HG03025 (cell line): ENCODE measurements around the gene OR52N5.

ENCODE experiments used
- ATAC-seq: cut with Tn5 transposase; IDR thresholded peaks from one replicate; pipeline ENCODE4 v1.9.1; 2021; ENCODE audit warnings: mild to moderate bottlenecking, moderate library complexity; ENCODE audit not compliant: unreplicated experiment, low FRiP score

Gene OR52N5

DNA sequence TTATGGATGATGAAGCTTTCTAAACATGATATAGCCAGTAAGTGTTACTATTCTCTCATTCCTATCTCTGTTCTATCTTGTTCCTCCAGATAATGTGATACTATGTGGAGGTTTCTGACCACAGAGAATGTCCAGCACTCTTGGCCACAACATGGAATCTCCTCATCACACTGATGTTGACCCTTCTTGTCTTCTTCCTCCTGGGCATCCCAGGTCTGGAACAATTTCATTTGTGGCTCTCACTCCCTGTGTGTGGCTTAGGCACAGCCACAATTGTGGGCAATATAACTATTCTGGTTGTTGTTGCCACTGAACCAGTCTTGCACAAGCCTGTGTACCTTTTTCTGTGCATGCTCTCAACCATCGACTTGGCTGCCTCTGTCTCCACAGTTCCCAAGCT lies 56.8 kb downstream of the OR52N5 start:
- no peak for ATAC-seq
